PFSK-1 (cell line): ENCODE measurements around the gene C14orf119.

ENCODE experiments used
- FOXP2 ChIP-seq: optimal IDR thresholded peaks from 2 replicates; pipeline ENCODE3; 2011; ENCODE audit warnings: borderline replicate concordance, control low read depth, inconsistent platforms; ENCODE audit not compliant: insufficient read depth; ENCODE audit errors: extremely low read length, extremely low read depth
- POLR2AphosphoS5 ChIP-seq: IDR thresholded peaks from 2 replicates; pipeline ENCODE4 v1.6.1; 2012; ENCODE audit warnings: low read depth, mild to moderate bottlenecking, control low read depth, low read length, moderate library complexity
- REST ChIP-seq, 2 experiments: IDR thresholded peaks; 2 replicates each; pipeline versions ENCODE4 v1.6.1 to v1.8.0; 2011 to 2012; ENCODE audit warnings: low read depth in 2 of 2, low read length in 2 of 2, control low read depth in 1 of 2, inconsistent platforms in 1 of 2, mild to moderate bottlenecking in 1 of 2, moderate library complexity in 1 of 2; ENCODE audit not compliant: insufficient read depth in 1 of 2
- SIN3A ChIP-seq: IDR thresholded peaks from 2 replicates; pipeline ENCODE4 v1.6.1; 2012; ENCODE audit warnings: mild to moderate bottlenecking, low read length, moderate library complexity, borderline replicate concordance; ENCODE audit not compliant: insufficient read depth
- TAF1 ChIP-seq: IDR thresholded peaks from 2 replicates; pipeline ENCODE4 v1.6.1; 2012; ENCODE audit warnings: low read length, control low read depth, borderline replicate concordance; ENCODE audit not compliant: insufficient read depth

GRCh38 chr14:23123419-23123818, 28.1 kb downstream of the C14orf119 start:
- TF ChIP-seq POLR2AphosphoS5 (no peak), SIN3A (no peak), TAF1 (no peak), REST (IDR thresholded peaks at IDR 0.05; ENCODE audit: insufficient read depth in 1 of 2, low read depth in 2 of 2, low read length in 2 of 2) (no peak), FOXP2 (no peak)
